Heart right ventricle (tissue), 16 donors: ENCODE results near the gene NUFIP1. TPM values are rescaled to one million over a fixed set of nuclear protein-coding genes. Genes with fewer than 3 reads are reported as not detected.

Experiments
- ATAC-seq, 8 donors: fragments of 200-7000 bp; cut with Tn5 transposase; one replicate each; pipeline ENCODE4 v1.9.1; 2020; ENCODE audit warnings: mild to moderate bottlenecking in 8 of 8, moderate library complexity in 8 of 8, moderate number of reproducible peaks in 1 of 8
- DNase-seq, 2 donors: peaks; one replicate each; pipeline ENCODE4 v3.0.0-alpha.2; 2020
- H3K27ac ChIP-seq, 10 donors: fragments of 200-600 bp; sonication (generic) in 2 of 10; one replicate each; pipeline versions ENCODE4 v1.5.0 to v1.8.0; 2020 to 2022; ENCODE audit warnings: mild to moderate bottlenecking in 3 of 10
- H3K27me3 ChIP-seq, 7 donors: fragments of 200-600 bp; one replicate each; pipeline ENCODE4 v1.8.0; 2021 to 2022; ENCODE audit warnings: mild to moderate bottlenecking in 2 of 7
- H3K36me3 ChIP-seq, 9 donors: fragments of 200-600 bp; sonication (generic) in 1 of 9; one replicate each; pipeline versions ENCODE4 v1.5.0 to v1.8.0; 2020 to 2022; ENCODE audit warnings: mild to moderate bottlenecking in 2 of 9
- H3K4me1 ChIP-seq, 9 donors: fragments of 200-600 bp; sonication (generic) in 1 of 9; one replicate each; pipeline versions ENCODE4 v1.5.0 to v1.8.0; 2020 to 2022; ENCODE audit warnings: mild to moderate bottlenecking in 4 of 9
- H3K4me3 ChIP-seq, 10 donors: fragments of 200-600 bp; sonication (generic) in 2 of 10; one replicate each; pipeline versions ENCODE4 v1.5.0 to v1.8.0; 2020 to 2022; ENCODE audit warnings: mild to moderate bottlenecking in 7 of 10, moderate library complexity in 2 of 10
- H3K9me3 ChIP-seq, 11 donors: fragments of 200-600 bp in 10 of 11; sonication (generic) in 2 of 11; one replicate each; pipeline versions ENCODE4 v1.5.0 to v1.8.0; 2013 to 2022; ENCODE audit warnings: mild to moderate bottlenecking in 2 of 11, control low read depth in 1 of 11, moderate library complexity in 1 of 11
- WGBS, 2 donors: extraction: QIAGEN DNeasy Blood & Tissue Kit; methylation state at CpG; one replicate each; pipeline ENCODE4 v1.1.7; 2013; ENCODE audit warnings: inconsistent platforms in 1 of 2; 5-methylcytosine and 5-hydroxymethylcytosine counted together
- intact Hi-C, 10 donors: fragments of 100-400 bp; cut with DNase I; formaldehyde crosslinking; loops; one replicate each; pipeline versions ENCODE4 v1.11.1 to v1.14.2; 2022
- polyA plus RNA-seq, 2 donors: library from polyadenylated mRNA; stranded (reverse); fragments of 200-250 nt; gene quantifications; one replicate each; pipeline ENCODE4 v1.2.3, GENCODE V29; 2013
- total RNA-seq, 10 donors: library from RNA; stranded (reverse); fragmentation: NEBNext Ultra II Directional in 3 of 10; extraction: Animal tissue kit (Norgen Biotek cat#: 25700) in 3 of 10; gene quantifications; one replicate each; pipeline versions ENCODE4 v1.2.1 to v1.2.4, GENCODE V29; 2021 to 2023
- TF ChIP-seq, protein P1 (sequence below), 9 donors: fragments of 200-600 bp; sonication (generic) in 2 of 9; IDR thresholded peaks; one replicate each; pipeline versions ENCODE4 v1.5.0 to v1.8.0; 2021 to 2022; ENCODE audit warnings: antibody characterized with exemption in 9 of 9, mild to moderate bottlenecking in 5 of 9, moderate library complexity in 1 of 9
- donor health status: Arrhythmogenic right ventricular cardiomyopathy.
- donor health status: ischemic (EF 13 %, LVEDD 7.1; RV severe dilation, severe dysfunction).
- donor health status: healthy with polysubstance abuse.
- donor health status: DM: no; HTN: yes; CAD: no.
- donor health status: DM: no; HTN: no; CAD: no.
- donor health status: ischemic (EF 25% LVEDD 6.9; RV normal size, moderate dysfunction).
- donor health status: ischemic (EF 25% LVEDD 5.7; RV mildly dilated, moderate dysfunction).
- donor health status: healthy.
- donor health status: DM: yes; HTN: yes; CAD: no.
- donor health status: Ischemic cardiomyopathy.
- donor health status: ischemic (EF 35%, LVEDD 5.7; RV mildly dilated, moderate dysfunction).
- donor health status: nonischemic (EF 11% LVEDD 7.7; RV severe dilation, severe dysfunction).
- donor health status: DM: yes; HTN: yes; CAD: no.
- donor health status: PGD.
- donor health status: ischemic (EF 29% LVEDD 5.4; RV normal size, mild dysfunction).
- donor health status: nonischemic (EF 23%, LVEDD 6.1; RV moderate dilation, normal function).

The NUFIP1 gene
- total and polyA plus RNA-seq, 12 donors, result 1.5 to 5.0 (median 2.9) TPM

DNA sequence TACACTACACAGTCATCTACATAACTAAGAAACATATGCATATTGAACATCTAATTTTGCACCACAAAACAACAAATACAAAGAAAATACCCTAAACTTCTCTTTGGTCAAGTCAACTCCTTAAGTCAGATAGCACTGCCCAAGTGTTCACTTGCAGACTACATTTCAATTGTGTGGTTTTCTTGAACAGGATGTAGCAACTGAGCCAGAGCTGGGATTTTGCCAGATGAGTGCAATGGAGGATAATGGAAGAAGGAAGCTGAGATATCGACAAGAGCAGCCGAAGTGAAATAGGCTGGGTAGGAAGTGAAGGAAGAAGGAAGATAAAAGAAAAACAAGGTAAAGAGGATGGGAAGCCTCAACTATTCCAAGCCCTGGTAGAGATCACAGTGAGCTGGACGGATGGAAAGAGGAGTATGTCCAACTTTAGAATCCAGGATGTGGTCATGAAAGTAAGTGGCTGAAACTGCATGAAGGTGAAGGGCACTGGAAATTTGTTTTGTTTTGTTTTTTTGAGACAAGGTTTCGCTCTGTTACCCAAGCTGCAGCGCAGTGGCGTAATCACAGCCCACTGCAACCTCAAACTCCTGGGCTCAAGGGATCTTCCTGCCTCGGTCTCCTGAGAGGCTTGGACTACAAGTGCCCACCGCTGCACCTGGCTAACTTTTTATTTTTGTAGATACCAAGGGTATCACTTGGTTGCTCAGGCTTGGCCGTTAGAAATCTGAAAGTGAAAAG, 15.0 kb downstream of the NUFIP1 start:
- TF ChIP-seq, protein P1, sequence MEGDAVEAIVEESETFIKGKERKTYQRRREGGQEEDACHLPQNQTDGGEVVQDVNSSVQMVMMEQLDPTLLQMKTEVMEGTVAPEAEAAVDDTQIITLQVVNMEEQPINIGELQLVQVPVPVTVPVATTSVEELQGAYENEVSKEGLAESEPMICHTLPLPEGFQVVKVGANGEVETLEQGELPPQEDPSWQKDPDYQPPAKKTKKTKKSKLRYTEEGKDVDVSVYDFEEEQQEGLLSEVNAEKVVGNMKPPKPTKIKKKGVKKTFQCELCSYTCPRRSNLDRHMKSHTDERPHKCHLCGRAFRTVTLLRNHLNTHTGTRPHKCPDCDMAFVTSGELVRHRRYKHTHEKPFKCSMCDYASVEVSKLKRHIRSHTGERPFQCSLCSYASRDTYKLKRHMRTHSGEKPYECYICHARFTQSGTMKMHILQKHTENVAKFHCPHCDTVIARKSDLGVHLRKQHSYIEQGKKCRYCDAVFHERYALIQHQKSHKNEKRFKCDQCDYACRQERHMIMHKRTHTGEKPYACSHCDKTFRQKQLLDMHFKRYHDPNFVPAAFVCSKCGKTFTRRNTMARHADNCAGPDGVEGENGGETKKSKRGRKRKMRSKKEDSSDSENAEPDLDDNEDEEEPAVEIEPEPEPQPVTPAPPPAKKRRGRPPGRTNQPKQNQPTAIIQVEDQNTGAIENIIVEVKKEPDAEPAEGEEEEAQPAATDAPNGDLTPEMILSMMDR (IDR thresholded peaks at IDR 0.05), result no peak
- DNase-seq, result peak in 1 of 2 donors; percentile 68
- no peaks in the 10 kb centered on the region for H3K9me3 ChIP-seq
- WGBS, 2 donors, result 64 to 70% methylated on average over 9 of the region's 9 CpGs
- H3K27me3 ChIP-seq, result no peaks in the 10 kb centered on the region
- peaks cover 0 to 23% (median 6%) of the 10 kb centered on the region in 9 donors for H3K4me1 ChIP-seq
- intact Hi-C loops, result loop anchor here in 7 of 10 donors (5.0 to 10.0 kb wide), 8 partner anchors 57 to 1069 kb away; partner anchors contain the start of gene TSC22D1 (in 3 of the 7)
- peaks cover 0 to 45% (median 12%) of the 10 kb centered on the region in 9 donors for H3K36me3 ChIP-seq
- H3K4me3 ChIP-seq, result no peak overlapping the region
- peak in 5 of 8 donors; percentile 43 to 73 (median 52) for ATAC-seq
- H3K27ac ChIP-seq, result peak overlapping the region in 4 of 10 donors; percentile 5 to 49 (median 22)

GRCh38 chr13:44972956-44973581, 16.2 kb downstream of the NUFIP1 start:
- Histone ChIP-seq H3K27me3 (no peaks in the 10 kb centered on the region), H3K4me1 (peaks cover 0 to 24% (median 6%) of the 10 kb centered on the region in 9 donors), H3K9me3 (no peaks in the 10 kb centered on the region), H3K27ac (no peak overlapping the region), H3K4me3 (no peak overlapping the region), H3K36me3 (peaks cover 0 to 39% (median 3%) of the 10 kb centered on the region in 9 donors)
- TF ChIP-seq, protein P1 (IDR thresholded peaks at IDR 0.05), result peak; percentile 34 to 71 (median 64)
- intact Hi-C loops, result loop anchor here in 7 of 10 donors (5.0 to 10.0 kb wide), 8 partner anchors 56 to 1068 kb away; partner anchors contain the start of gene TSC22D1 (in 3 of the 7)
- no peak for ATAC-seq
- DNase-seq, result no peak
- WGBS, 2 donors, result 5 to 10% methylated on average over 3 of the region's 3 CpGs

- no peaks in the 10 kb centered on the region for H3K9me3 ChIP-seq
- no peaks in the 10 kb centered on the region for H3K27me3 ChIP-seq
- TF ChIP-seq, protein P1 (IDR thresholded peaks at IDR 0.05), result no peak
- peaks cover 0 to 37% (median 0%) of the 10 kb centered on the region in 9 donors for H3K36me3 ChIP-seq
- intact Hi-C loops, result loop anchor here in 8 of 10 donors (2.0 to 10.0 kb wide), 10 partner anchors 55 to 1067 kb away; partner anchors contain the start of gene TSC22D1 (in 3 of the 8)
- H3K4me1 ChIP-seq, result peaks cover 0 to 29% (median 7%) of the 10 kb centered on the region in 9 donors
- no peak overlapping the region for H3K4me3 ChIP-seq
- H3K27ac ChIP-seq, result no peak overlapping the region
- DNase-seq, result no peak
- 89 to 93% methylated on average over 7 of the region's 7 CpGs for WGBS, 2 donors
- ATAC-seq, result no peak
Measured at GRCh38 chr13:44971656-44972595, 17.3 kb downstream of the NUFIP1 start.
